K562 (cell line): ENCODE results near the gene CCR5AS.

Source experiments
- ATAC-seq: fragments of 200-7000 bp; cut with Tn5 transposase; 3 replicates; pipeline ENCODE4 v1.9.1; 2020; ENCODE audit warnings: moderate library complexity
- BruUV-seq: library from RNA; stranded (reverse); fragments of 400-500 nt; replicated peaks from 2 replicates; lab custom pipeline; 2021; lab: Mats Ljungman, UMichigan
- CTCF ChIA-PET: fragments of 300-600 bp; formaldehyde crosslinking; extraction: SDS; loops from one replicate; lab custom pipeline; 2021; ENCODE audit warnings: low intra/inter-chr PET ratio; lab: Yijun Ruan, JAX
- POLR2A ChIA-PET: fragments of 300-600, 350-650 bp; sonication (Branson Sonifier 250); formaldehyde crosslinking; extraction: SDS; loops from one replicate; lab custom pipeline; 2021; ENCODE audit warnings: antibody characterized with exemption, inconsistent platforms; lab: Yijun Ruan, JAX
- DNase-seq, 4 experiments: peaks; one replicate each; pipeline versions ENCODE4 v3.0.0 to v3.0.0-alpha.2; 2011 to 2018; ENCODE audit warnings: low spot score in 3 of 4, mixed read lengths in 3 of 4; ENCODE audit errors: extremely low read depth in 1 of 4
- FAIRE-seq: peaks from 2 replicates; lab custom pipeline; 2011; peaks lifted over from hg19 to GRCh38; lab: Jason Lieb, UNC
- H2AFZ ChIP-seq: 2 replicates; pipeline ENCODE4 v1.6.0; 2011; ENCODE audit warnings: low read depth, low read length, control low read depth, inconsistent platforms
- H3K27ac ChIP-seq: fragments of 200-600 bp; 3 replicates; pipeline ENCODE4 v1.8.0; 2011; ENCODE audit warnings: low read depth, mild to moderate bottlenecking, control low read depth, inconsistent platforms, low read length, moderate library complexity, mixed read lengths; ENCODE audit errors: extremely low read depth
- H3K27me3 ChIP-seq, 2 experiments: fragments of 300-600 bp in 1 of 2; 2 replicates in 1 of 2; 3 replicates in 1 of 2; pipeline versions ENCODE4 v1.6.0 to v1.8.0; 2011; ENCODE audit warnings: inconsistent platforms in 2 of 2, low read length in 2 of 2, mild to moderate bottlenecking in 1 of 2, mixed read lengths in 1 of 2, moderate library complexity in 1 of 2; ENCODE audit not compliant: control insufficient read depth in 2 of 2, insufficient read depth in 2 of 2
- H3K36me3 ChIP-seq: fragments of 300-600 bp; 3 replicates; pipeline ENCODE4 v1.8.0; 2011; ENCODE audit warnings: mild to moderate bottlenecking, low read length, inconsistent platforms; ENCODE audit not compliant: control insufficient read depth, insufficient read depth
- H3K4me1 ChIP-seq, 2 experiments: fragments of 200-600 bp in 1 of 2; replicated peaks in 1 of 2; 2 replicates in 1 of 2; 3 replicates in 1 of 2; pipeline versions ENCODE4 v1.5.1 to v1.8.0; 2011; ENCODE audit warnings: inconsistent platforms in 2 of 2, low read length in 2 of 2, mild to moderate bottlenecking in 1 of 2, mixed read lengths in 1 of 2, moderate library complexity in 1 of 2; ENCODE audit not compliant: control insufficient read depth in 2 of 2, insufficient read depth in 2 of 2
- H3K4me2 ChIP-seq: 2 replicates; pipeline ENCODE4 v1.6.1; 2011; ENCODE audit warnings: low read length, control low read depth, inconsistent platforms, mixed read lengths; ENCODE audit not compliant: insufficient read depth
- H3K4me3 ChIP-seq: fragments of 200-600 bp; sonication (generic), shearing (Covaris generic); 2 replicates; pipeline ENCODE4 v1.5.1; 2016; ENCODE audit warnings: control low read depth, inconsistent platforms
- H3K79me2 ChIP-seq: fragments of 200-600 bp; 3 replicates; pipeline ENCODE4 v1.8.0; 2011; ENCODE audit warnings: low read length, inconsistent platforms; ENCODE audit not compliant: control insufficient read depth, insufficient read depth
- H3K9ac ChIP-seq, 2 experiments: 2 replicates each; pipeline versions ENCODE4 v1.6.0 to v1.6.1; 2011; ENCODE audit warnings: low read depth in 2 of 2, low read length in 2 of 2, control low read depth in 1 of 2, inconsistent platforms in 1 of 2, mild to moderate bottlenecking in 1 of 2, mixed read lengths in 1 of 2; ENCODE audit not compliant: insufficient read depth in 1 of 2
- H3K9me1 ChIP-seq: one replicate; pipeline ENCODE4 v1.6.0; 2011; ENCODE audit warnings: inconsistent platforms, mild to moderate bottlenecking, low read length, moderate library complexity; ENCODE audit not compliant: control insufficient read depth, insufficient read depth
- H3K9me3 ChIP-seq: replicated peaks from 2 replicates; pipeline ENCODE4 v1.5.1; 2011; ENCODE audit warnings: low read depth, low read length, inconsistent platforms; ENCODE audit not compliant: control insufficient read depth, insufficient read depth
- H4K20me1 ChIP-seq: replicated peaks from 2 replicates; pipeline ENCODE4 v1.6.1; 2011; ENCODE audit warnings: low read length, inconsistent platforms, mixed read lengths; ENCODE audit not compliant: control insufficient read depth, insufficient read depth
- NFIC ChIP-seq: fragments of 450-650 bp; IDR thresholded peaks from 2 replicates; pipeline ENCODE4 v1.6.1; 2017; ENCODE audit warnings: mild to moderate bottlenecking, inconsistent platforms
- RBM34 ChIP-seq: fragments of 200-400 bp; formaldehyde crosslinking; IDR thresholded peaks from 2 replicates; pipeline ENCODE4 v1.6.1; 2018; ENCODE audit warnings: low read length, borderline replicate concordance; ENCODE audit not compliant: insufficient read depth
- RREB1 ChIP-seq: fragments of 250-450 bp; sonication (Bioruptor Pico); IDR thresholded peaks from 2 replicates; pipeline ENCODE4 v1.4.0; 2020
- SIX5 ChIP-seq, 2 experiments: IDR thresholded peaks; 2 replicates each; pipeline ENCODE4 v1.6.1; 2011; ENCODE audit warnings: low read length in 2 of 2, borderline replicate concordance in 1 of 2, low read depth in 1 of 2, mild to moderate bottlenecking in 1 of 2, moderate library complexity in 1 of 2; ENCODE audit not compliant: insufficient read depth in 1 of 2
- ZKSCAN8 ChIP-seq: fragments of 200-800 bp; sonication (Bioruptor generic); IDR thresholded peaks from 2 replicates; pipeline ENCODE4 v1.6.1; 2016; ENCODE audit warnings: missing genetic modification characterization, missing compliant biosample characterization
- ZNF589 ChIP-seq: fragments of 200-800 bp; sonication (Bioruptor generic); IDR thresholded peaks from 2 replicates; pipeline ENCODE4 v1.6.1; 2016; ENCODE audit warnings: low read depth, missing genetic modification characterization, missing compliant biosample characterization
- WGBS: fragments of 100-300 bp; shearing (Covaris generic); methylation state at CpG from one replicate; pipeline ENCODE4 v1.1.6; 2016; ENCODE audit warnings: low coverage, mixed read lengths; ENCODE audit not compliant: insufficient coverage; ENCODE audit errors: missing lambda C conversion rate; 5-methylcytosine and 5-hydroxymethylcytosine counted together
- in situ Hi-C: fragments of 300-500 bp; cut with MboI; formaldehyde crosslinking; loops from 4 replicates; pipeline ENCODE4 v1.15.0; 2018; ENCODE audit warnings: inconsistent platforms, mixed read lengths
- intact Hi-C: fragments of 100-400 bp; cut with micrococcal nuclease; formaldehyde crosslinking; loops from 2 replicates; pipeline ENCODE4 v1.14.2; 2022

The CCR5AS gene

GRCh38 chr3:46442576-46443530 lies 36.0 kb upstream of the CCR5AS start:
- intact Hi-C loops: no loop called here
- H3K4me3 ChIP-seq: no peak overlapping the region
- no peaks in the 10 kb centered on the region for H3K9me3 ChIP-seq
- H3K4me2 ChIP-seq: no peak overlapping the region
- in situ Hi-C loops: no loop called here
- DNase-seq (no peak), ATAC-seq (no peak), FAIRE-seq (no peak)
- H3K27me3 ChIP-seq: peaks cover 27 to 59% of the 10 kb centered on the region in 2 experiments
- ChIA-PET CTCF (no interaction called here), POLR2A (interaction anchor here (0.6 to 2.0 kb wide), 4 partner anchors 12 to 612 kb away, joined by 3 to 8 read pairs (median 4); no protein-coding TSS in a partner anchor)
- H3K27ac ChIP-seq: no peak overlapping the region
- BruUV-seq: no TSS peak
- no peaks in the 10 kb centered on the region for H4K20me1 ChIP-seq
- 0 out of 2 replicates have a peak, but pooled peaks have one; percentile 12 for TF ChIP-seq NFIC
- TF ChIP-seq RBM34: no peak
- peak; percentile 14; the same call in 1 of the 2 replicates for TF ChIP-seq RREB1 (CRISPR knock-in tag)
- no peak for TF ChIP-seq ZNF589 (CRISPR knock-in tag)
- TF ChIP-seq ZKSCAN8 (CRISPR knock-in tag): 0 out of 2 replicates have a peak, but pooled peaks have one; percentile 0
- TF ChIP-seq SIX5 (IDR thresholded peaks at IDR 0.05; ENCODE audit: borderline replicate concordance in 1 of 2, insufficient read depth in 1 of 2, low read depth in 1 of 2, low read length in 2 of 2): no peak
- H3K79me2 ChIP-seq: no peaks in the 10 kb centered on the region
- H2AFZ ChIP-seq: no peak overlapping the region
- H3K36me3 ChIP-seq: no peaks in the 10 kb centered on the region
- H3K9me1 ChIP-seq: no peaks in the 10 kb centered on the region
- H3K4me1 ChIP-seq: no peaks in the 10 kb centered on the region
- 12% methylated on average over 16 of the region's 16 CpGs for WGBS
- no peak overlapping the region for H3K9ac ChIP-seq
